GM12892 (cell line): ENCODE measurements around the gene RGS16.

Source experiments
- POLR2A ChIP-seq: IDR thresholded peaks from 2 replicates; pipeline ENCODE4 v1.6.1; 2011; ENCODE audit warnings: low read depth, low read length, control low read depth
- POLR2AphosphoS5 ChIP-seq: IDR thresholded peaks from 2 replicates; pipeline ENCODE4 v1.6.1; 2011; ENCODE audit warnings: low read depth, low read length, control low read depth

GRCh38 chr1:182624577-182624976, 20.4 kb upstream of the RGS16 start:
- TF ChIP-seq POLR2A: no peak
- TF ChIP-seq POLR2AphosphoS5: no peak
